H1 (cell line): ENCODE measurements around the gene CAMTA1. TPM values are rescaled to one million over a fixed set of nuclear protein-coding genes. Genes with fewer than 3 reads are reported as not detected.

ENCODE experiments used
- CEBPB ChIP-seq: IDR thresholded peaks from 2 replicates; pipeline ENCODE4 v1.6.1; 2012; ENCODE audit warnings: low read depth, low read length
- CREB1 ChIP-seq: IDR thresholded peaks from 2 replicates; pipeline ENCODE4 v1.6.1; 2012; ENCODE audit warnings: inconsistent platforms
- EZH2 ChIP-seq: fragments of 200-600 bp; sonication (generic); IDR thresholded peaks from 2 replicates; pipeline ENCODE4 v1.7.1; 2012; ENCODE audit warnings: low read depth, mild to moderate bottlenecking, moderate library complexity, low read length, inconsistent platforms; ENCODE audit not compliant: severe bottlenecking
- FOSL1 ChIP-seq: IDR thresholded peaks from 2 replicates; pipeline ENCODE4 v1.6.1; 2011; ENCODE audit warnings: mild to moderate bottlenecking, low read depth, low read length, moderate library complexity; ENCODE audit not compliant: insufficient read depth
- NANOG ChIP-seq: IDR thresholded peaks from 2 replicates; pipeline ENCODE4 v1.6.1; 2011; ENCODE audit warnings: low read length, low read depth, mild to moderate bottlenecking, inconsistent platforms; ENCODE audit not compliant: insufficient read depth, poor library complexity, severe bottlenecking
- POU5F1 ChIP-seq: IDR thresholded peaks from 2 replicates; pipeline ENCODE4 v1.6.1; 2011; ENCODE audit warnings: low read depth, mild to moderate bottlenecking, low read length, moderate library complexity
- SRF ChIP-seq: IDR thresholded peaks from 2 replicates; pipeline ENCODE4 v1.6.1; 2011; ENCODE audit warnings: mild to moderate bottlenecking, low read depth, low read length, moderate library complexity
- polyA plus RNA-seq, 7 experiments: library from polyadenylated mRNA; depleted of rRNA in 3 of 7; stranded (reverse) in 5 of 7; unstranded in 2 of 7; fragments of >200 nt in 5 of 7; fragments of 200-250 nt in 2 of 7; gene quantifications; 1 replicate in 5 of 7; 2 replicates in 1 of 7; 4 replicates in 1 of 7; pipeline versions ENCODE4 v1.2.1 to v1.2.3, GENCODE V29; 2011 to 2013; ENCODE audit warnings: missing spikeins in 2 of 7, mixed read lengths in 2 of 7
- total RNA-seq: library from RNA; stranded (reverse); fragmentation: NEBNext Ultra II Directional; extraction: Animal tissue kit (Norgen Biotek cat#: 25700); gene quantifications from 2 replicates; pipeline ENCODE4 v1.2.1, GENCODE V29; 2021

Gene CAMTA1
- total and polyA plus RNA-seq, 2 of the 8 experiments (the other 6 are each of a cell fraction or from before 2014, with no cell fraction given), result 65.0 to 119 TPM

DNA sequence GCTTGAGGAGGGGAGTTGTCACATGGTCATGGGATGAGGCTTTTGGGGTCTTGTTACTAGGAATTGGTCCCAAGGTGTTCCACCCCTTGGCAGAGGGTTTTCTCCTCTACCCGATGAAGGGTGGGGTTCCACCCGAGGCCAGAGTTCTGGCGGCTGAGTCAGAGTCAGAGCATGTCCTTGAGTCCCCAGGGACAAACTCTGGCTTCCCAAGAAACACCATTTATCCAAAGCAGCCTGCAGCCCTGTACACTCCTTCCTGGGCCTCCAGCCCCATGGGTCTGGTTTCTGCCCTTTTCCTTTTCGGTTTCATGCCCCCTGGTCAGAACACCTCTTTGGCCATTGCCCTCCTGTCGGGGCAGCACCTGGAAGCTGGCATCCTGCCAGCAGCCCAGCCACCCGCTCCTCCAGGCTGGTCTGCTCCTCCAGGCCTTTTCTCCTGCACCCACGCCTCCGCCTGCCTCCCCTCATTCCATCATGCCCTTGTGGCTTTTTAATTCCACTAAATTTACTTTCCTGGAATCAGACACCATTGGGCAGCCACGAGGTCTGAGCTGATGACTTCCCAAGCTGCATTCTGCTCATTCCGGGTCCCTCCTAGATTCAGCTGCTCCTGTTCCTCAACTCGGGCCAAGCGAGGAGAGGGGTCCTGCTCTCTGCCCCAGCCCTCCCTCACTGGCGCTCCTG, 684.1 kb downstream of the CAMTA1 start (continued):
- TF ChIP-seq SRF, result no peak
- TF ChIP-seq CEBPB, result no peak
- no peak for TF ChIP-seq POU5F1
- no peak for TF ChIP-seq FOSL1
- no peak for TF ChIP-seq CREB1
- no peak for TF ChIP-seq EZH2
- TF ChIP-seq NANOG, result no peak
- TF ChIP-seq, all 59 proteins: peak for 0
